Natural killer cell treated with Interleukin-12 subunit alpha and Interleukin-12 subunit beta and Interleukin-15 and Interleukin-18, amount 100 ng/mL, for 72 hours (primary cell): ENCODE results near the gene TVP23A. TPM values are rescaled to one million over a fixed set of nuclear protein-coding genes. Genes with fewer than 3 reads are reported as not detected.

Experiments used
- ATAC-seq, 2 donors: fragments of 150-1000 bp; cut with Tn5 transposase in 1 of 2; sonication (Bioruptor Pico), chemical (Tn5 transposase) in 1 of 2; 2 replicates each; pipeline ENCODE4 v1.10.0; 2021
- DNase-seq: peaks from one replicate; pipeline ENCODE4 v3.0.0; 2022; ENCODE audit warnings: low spot score
- H3K27ac Mint-ChIP-seq, 2 donors: 1 replicate in 1 of 2; 2 replicates in 1 of 2; pipeline ENCODE4 v1.8.0; 2022; ENCODE audit warnings: mixed read lengths in 2 of 2, mild to moderate bottlenecking in 1 of 2, moderate library complexity in 1 of 2
- H3K27me3 Mint-ChIP-seq, 2 donors: 1 replicate in 1 of 2; 2 replicates in 1 of 2; pipeline ENCODE4 v1.8.0; 2022; ENCODE audit warnings: mixed read lengths in 2 of 2
- H3K36me3 Mint-ChIP-seq: one replicate; pipeline ENCODE4 v1.8.0; 2022; ENCODE audit warnings: mixed read lengths
- H3K4me1 Mint-ChIP-seq, 2 donors: 1 replicate in 1 of 2; 2 replicates in 1 of 2; pipeline ENCODE4 v1.8.0; 2022; ENCODE audit warnings: low read depth in 2 of 2, mixed read lengths in 2 of 2, mild to moderate bottlenecking in 1 of 2
- H3K4me3 Mint-ChIP-seq: one replicate; pipeline ENCODE4 v1.8.0; 2022; ENCODE audit warnings: mixed read lengths
- H3K9me3 Mint-ChIP-seq: 2 replicates; pipeline ENCODE4 v1.8.0; 2022; ENCODE audit warnings: mixed read lengths
- total RNA-seq, 2 donors: library from RNA; stranded (reverse); gene quantifications; one replicate each; pipeline ENCODE4 v1.2.3, GENCODE V29; 2022

TVP23A gene
- total RNA-seq, 2 donors from 2014 or later = 0.50 TPM; not detected in 1

- no peak for DNase-seq
- Mint-ChIP-seq H3K4me3 (no peak overlapping the region), H3K27me3 (peaks cover 13 to 17% of the 10 kb centered on the region in 2 donors), H3K27ac (no peak overlapping the region), H3K36me3 (no peaks in the 10 kb centered on the region), H3K9me3 (no peaks in the 10 kb centered on the region), H3K4me1 (peaks cover 9 to 18% of the 10 kb centered on the region in 2 donors)
- ATAC-seq = no peak
Observed at GRCh38 chr16:10849736-10850477, 31.3 kb upstream of the TVP23A start.

GRCh38 chr16:10847176-10847575 is 28.6 kb upstream of the TVP23A start:
- peaks cover 2 to 6% of the 10 kb centered on the region in 2 donors for H3K4me1 Mint-ChIP-seq
- H3K9me3 Mint-ChIP-seq = no peaks in the 10 kb centered on the region
- H3K36me3 Mint-ChIP-seq = no peaks in the 10 kb centered on the region
- H3K27ac Mint-ChIP-seq = no peak overlapping the region
- no peak for ATAC-seq
- H3K4me3 Mint-ChIP-seq = no peak overlapping the region
- H3K27me3 Mint-ChIP-seq = peaks cover 13 to 14% of the 10 kb centered on the region in 2 donors
- DNase-seq = no peak

GRCh38 chr16:10846213-10846998 is 27.8 kb upstream of the TVP23A start:
- ATAC-seq = no peak
- DNase-seq = no peak
- H3K27ac Mint-ChIP-seq = no peak overlapping the region
- no peak overlapping the region for H3K4me3 Mint-ChIP-seq
- H3K4me1 Mint-ChIP-seq = peaks cover 0 to 4% of the 10 kb centered on the region in 2 donors
- H3K36me3 Mint-ChIP-seq = no peaks in the 10 kb centered on the region
- H3K9me3 Mint-ChIP-seq = no peaks in the 10 kb centered on the region
- H3K27me3 Mint-ChIP-seq = peaks cover 13 to 14% of the 10 kb centered on the region in 2 donors

DNA sequence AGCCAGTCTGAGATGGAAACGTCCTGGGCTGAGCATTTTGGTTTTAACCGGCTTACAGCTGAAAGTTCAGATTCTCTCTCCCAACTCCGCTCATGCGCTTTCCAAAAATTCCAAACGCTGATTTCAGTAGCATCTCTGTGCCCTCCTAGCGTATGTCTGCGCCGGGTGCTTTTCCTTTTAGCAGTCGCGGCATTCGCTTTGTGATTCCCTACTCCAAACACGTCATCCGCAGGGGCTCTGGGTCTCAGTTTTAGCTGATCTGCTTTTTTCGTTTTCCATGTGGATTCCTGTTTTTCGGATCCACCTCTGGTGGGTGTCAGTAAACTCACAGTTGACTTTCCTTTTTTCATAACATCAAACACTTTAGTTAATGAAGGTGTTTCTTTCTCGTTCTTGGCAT is 22.1 kb upstream of the TVP23A start:
- no peak overlapping the region for H3K4me3 Mint-ChIP-seq
- no peaks in the 10 kb centered on the region for H3K36me3 Mint-ChIP-seq
- ATAC-seq (no peak), DNase-seq (no peak)
- H3K9me3 Mint-ChIP-seq = no peaks in the 10 kb centered on the region
- peaks cover 0 to 16% of the 10 kb centered on the region in 2 donors for H3K27me3 Mint-ChIP-seq
- peaks cover 4 to 14% of the 10 kb centered on the region in 2 donors for H3K4me1 Mint-ChIP-seq
- H3K27ac Mint-ChIP-seq = no peak overlapping the region

- Mint-ChIP-seq H3K27me3 (peaks cover 4 to 15% of the 10 kb centered on the region in 2 donors), H3K4me3 (no peak overlapping the region), H3K9me3 (no peaks in the 10 kb centered on the region), H3K36me3 (no peaks in the 10 kb centered on the region), H3K4me1 (peaks cover 11 to 27% of the 10 kb centered on the region in 2 donors), H3K27ac (no peak overlapping the region)
- DNase-seq = no peak
- ATAC-seq = no peak
Observed at GRCh38 chr16:10839279-10839666, 20.7 kb upstream of the TVP23A start.

- no peak for ATAC-seq
- no peak overlapping the region for H3K4me3 Mint-ChIP-seq
- no peaks in the 10 kb centered on the region for H3K9me3 Mint-ChIP-seq
- H3K27ac Mint-ChIP-seq = no peak overlapping the region
- H3K27me3 Mint-ChIP-seq = peaks cover 7 to 17% of the 10 kb centered on the region in 2 donors
- peaks cover 12 to 30% of the 10 kb centered on the region in 2 donors for H3K4me1 Mint-ChIP-seq
- H3K36me3 Mint-ChIP-seq = no peaks in the 10 kb centered on the region
- DNase-seq = no peak
Observed at GRCh38 chr16:10838621-10839278, 20.2 kb upstream of the TVP23A start.

DNA sequence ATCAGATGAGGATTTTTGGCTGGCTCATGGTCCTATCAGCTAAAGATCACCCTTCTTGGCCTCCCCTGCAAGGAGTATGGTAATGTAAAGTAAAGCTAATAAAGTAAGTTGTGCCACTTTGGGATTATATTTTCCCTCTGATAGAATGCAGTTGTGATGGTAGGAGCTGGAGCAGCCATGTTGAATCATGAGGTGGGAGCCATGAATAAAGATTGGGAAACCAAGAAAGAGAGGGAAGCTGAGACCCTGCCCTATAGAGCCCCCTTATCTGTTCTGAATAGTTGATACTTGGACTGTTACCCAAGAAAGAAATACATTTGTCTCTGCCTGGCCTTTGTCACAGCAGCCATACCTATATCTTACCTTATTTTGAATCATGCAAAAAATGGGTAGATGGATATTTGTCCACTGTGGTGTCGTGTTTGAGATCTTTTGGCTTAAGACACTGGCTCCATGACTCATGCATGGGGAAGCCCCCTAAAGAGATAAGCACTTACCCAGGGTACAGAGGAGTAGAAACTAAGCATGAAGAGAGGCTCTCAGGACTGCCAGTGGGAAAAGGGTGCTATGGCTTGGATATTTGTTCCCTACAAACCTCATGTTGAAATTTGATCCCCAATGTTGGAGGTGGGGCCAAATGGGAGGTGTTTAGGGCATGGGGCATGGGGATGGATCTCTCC is 17.7 kb upstream of the TVP23A start:
- H3K4me3 Mint-ChIP-seq = peak overlapping the region; percentile 8
- DNase-seq (no peak), ATAC-seq (no peak)
- H3K4me1 Mint-ChIP-seq = peaks cover 12 to 30% of the 10 kb centered on the region in 2 donors
- H3K27me3 Mint-ChIP-seq = peaks cover 7 to 16% of the 10 kb centered on the region in 2 donors
- peak overlapping the region in 1 of 2 donors; percentile 1 for H3K27ac Mint-ChIP-seq
- H3K36me3 Mint-ChIP-seq = no peaks in the 10 kb centered on the region
- no peaks in the 10 kb centered on the region for H3K9me3 Mint-ChIP-seq

DNA sequence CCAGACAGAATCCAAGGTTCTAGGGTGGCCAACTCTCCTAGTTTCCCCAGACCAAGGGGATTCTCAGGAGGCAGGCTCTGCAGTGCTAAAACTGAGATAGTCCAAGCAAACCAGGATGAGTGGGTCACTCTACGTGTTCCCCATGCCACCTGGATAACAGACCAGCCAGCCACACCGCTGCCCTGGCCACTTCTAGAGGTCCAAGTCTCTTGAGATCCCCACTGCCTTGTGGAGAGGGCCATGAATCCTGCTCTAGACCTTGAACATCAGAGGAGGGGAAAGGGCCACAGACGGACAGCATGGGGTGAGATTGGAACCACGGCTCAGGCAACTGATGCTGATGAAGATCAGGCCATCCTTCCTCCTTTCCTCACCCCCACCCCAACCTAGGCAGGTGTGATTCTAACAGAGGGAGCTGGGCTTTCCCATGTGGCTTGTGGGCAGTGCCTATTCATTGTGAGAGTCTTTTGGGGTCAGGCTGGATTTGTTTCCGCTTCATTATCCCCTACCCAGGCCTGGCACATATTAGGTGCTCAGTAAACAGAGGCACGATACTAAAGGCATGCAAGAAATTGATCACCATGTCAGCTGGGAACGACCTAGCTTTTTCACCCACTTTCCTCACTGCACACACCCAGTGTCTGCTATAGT is 16.8 kb upstream of the TVP23A start:
- Mint-ChIP-seq H3K27ac (peak overlapping the region in 1 of 2 donors; percentile 1), H3K36me3 (no peaks in the 10 kb centered on the region), H3K4me3 (peak overlapping the region; percentile 8), H3K9me3 (no peaks in the 10 kb centered on the region), H3K4me1 (peaks cover 12 to 30% of the 10 kb centered on the region in 2 donors), H3K27me3 (peaks cover 7 to 10% of the 10 kb centered on the region in 2 donors)
- peak; percentile 68 for DNase-seq
- ATAC-seq = peak; percentile 84 to 90

DNA sequence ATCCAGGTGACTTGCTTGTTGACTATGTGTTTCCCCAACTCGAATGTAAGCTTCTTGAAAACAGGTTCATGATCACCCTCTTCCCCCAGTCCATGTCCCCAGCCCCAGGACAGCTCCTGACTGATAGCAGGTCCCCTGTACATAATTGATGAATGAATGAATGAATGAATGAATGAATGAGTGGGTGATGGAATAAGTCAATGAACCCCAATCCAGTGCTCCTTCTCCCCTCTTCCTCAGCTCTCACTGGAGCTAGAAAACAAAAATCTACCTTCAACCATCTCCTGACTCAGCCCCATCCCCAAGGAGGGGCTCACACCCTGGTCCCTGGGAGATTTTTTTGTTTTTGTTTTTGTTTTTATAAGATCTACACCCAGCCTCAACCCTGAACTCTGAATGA is 16.2 kb upstream of the TVP23A start:
- peaks cover 12 to 30% of the 10 kb centered on the region in 2 donors for H3K4me1 Mint-ChIP-seq
- no peak overlapping the region for H3K4me3 Mint-ChIP-seq
- H3K27me3 Mint-ChIP-seq = peaks cover 7 to 8% of the 10 kb centered on the region in 2 donors
- DNase-seq = no peak
- no peaks in the 10 kb centered on the region for H3K36me3 Mint-ChIP-seq
- H3K9me3 Mint-ChIP-seq = no peaks in the 10 kb centered on the region
- no peak for ATAC-seq
- peak overlapping the region in 1 of 2 donors; percentile 1 for H3K27ac Mint-ChIP-seq

DNA sequence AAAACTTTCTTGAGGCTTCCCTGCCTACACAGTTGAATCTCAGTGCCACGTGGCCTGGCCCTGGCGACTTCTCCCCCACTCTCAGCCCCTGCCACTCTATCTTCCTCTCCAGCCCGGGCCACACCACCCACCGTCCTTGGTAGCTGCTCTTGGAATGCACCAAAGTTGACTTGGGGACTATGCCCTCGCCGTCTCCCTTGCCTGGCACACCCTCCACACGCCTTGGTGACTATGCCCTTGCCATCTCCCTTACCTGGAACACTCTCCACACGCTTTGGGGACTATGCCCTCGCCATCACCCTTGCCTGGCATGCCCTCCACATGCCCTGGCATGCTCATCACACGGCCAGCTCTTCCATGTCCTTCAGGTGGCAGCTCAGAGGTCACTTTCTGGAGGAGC is 15.5 kb upstream of the TVP23A start:
- no peak for DNase-seq
- peak overlapping the region in 1 of 2 donors; percentile 1 for H3K27ac Mint-ChIP-seq
- no peak overlapping the region for H3K4me3 Mint-ChIP-seq
- no peaks in the 10 kb centered on the region for H3K9me3 Mint-ChIP-seq
- peaks cover 7 to 8% of the 10 kb centered on the region in 2 donors for H3K27me3 Mint-ChIP-seq
- ATAC-seq = no peak
- H3K4me1 Mint-ChIP-seq = peaks cover 12 to 30% of the 10 kb centered on the region in 2 donors
- H3K36me3 Mint-ChIP-seq = no peaks in the 10 kb centered on the region

- H3K9me3 Mint-ChIP-seq = no peaks in the 10 kb centered on the region
- H3K4me1 Mint-ChIP-seq = peaks cover 12 to 30% of the 10 kb centered on the region in 2 donors
Observed at GRCh38 chr16:10833271-10833670, 14.7 kb upstream of the TVP23A start.

GRCh38 chr16:10831894-10832886 is 13.6 kb upstream of the TVP23A start:
- DNase-seq (no peak), ATAC-seq (no peak)
- no peaks in the 10 kb centered on the region for H3K36me3 Mint-ChIP-seq
- no peak overlapping the region for H3K27ac Mint-ChIP-seq
- H3K4me3 Mint-ChIP-seq = no peak overlapping the region
- H3K4me1 Mint-ChIP-seq = peaks cover 12 to 30% of the 10 kb centered on the region in 2 donors
- peaks cover 7 to 8% of the 10 kb centered on the region in 2 donors for H3K27me3 Mint-ChIP-seq
- no peaks in the 10 kb centered on the region for H3K9me3 Mint-ChIP-seq

More at GRCh38 chr16:10833271-10833670, 14.7 kb upstream of the TVP23A start:
- H3K27me3 Mint-ChIP-seq = peaks cover 7 to 8% of the 10 kb centered on the region in 2 donors
- no peak overlapping the region for H3K4me3 Mint-ChIP-seq
- H3K36me3 Mint-ChIP-seq = no peaks in the 10 kb centered on the region
- ATAC-seq (no peak), DNase-seq (no peak)
- no peak overlapping the region for H3K27ac Mint-ChIP-seq
